EL (cell line): ENCODE results near the gene ITPR1.

Experiments used
- DNase-seq: peaks from one replicate; pipeline ENCODE4 v3.0.0-alpha.2; 2016

The ITPR1 gene

DNA sequence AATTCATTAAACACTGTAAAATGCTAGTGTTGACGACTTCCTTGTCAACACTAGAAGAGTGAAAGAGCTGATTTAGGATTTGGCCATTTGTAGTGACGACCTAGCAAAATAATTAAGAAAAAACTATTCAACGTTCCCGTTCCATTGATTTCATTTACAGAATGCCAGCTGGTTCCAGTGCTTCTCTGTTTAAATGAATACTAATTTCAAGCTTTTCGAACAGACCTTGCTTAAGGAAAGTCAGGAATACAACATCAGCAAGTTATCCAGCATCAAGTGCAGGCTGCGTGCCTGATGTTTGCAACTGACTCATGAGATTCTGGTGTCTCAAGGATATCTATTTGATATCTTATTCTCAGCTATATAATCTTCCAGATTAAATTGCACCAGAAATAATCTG, 387.7 kb downstream of the ITPR1 start:
- no peak for DNase-seq

DNA sequence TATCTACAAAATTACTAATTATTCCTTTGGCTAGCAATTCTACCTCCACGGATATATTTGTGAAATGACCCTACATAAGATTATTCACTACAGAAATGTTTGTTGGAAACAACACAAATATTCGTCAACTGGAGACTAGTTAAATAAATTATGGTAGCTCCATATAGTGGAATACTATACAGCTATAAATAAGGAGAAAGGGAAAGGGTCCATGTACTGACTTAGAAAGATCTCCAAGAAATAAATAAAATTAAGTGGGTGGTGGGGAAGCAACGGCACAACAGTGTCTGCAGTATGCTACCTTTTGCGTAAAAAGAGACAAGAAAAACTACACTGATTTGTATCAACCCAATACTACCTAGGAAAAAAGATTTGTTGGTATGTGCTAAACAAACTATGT, 389.4 kb downstream of the ITPR1 start:
- DNase-seq: no peak

DNA sequence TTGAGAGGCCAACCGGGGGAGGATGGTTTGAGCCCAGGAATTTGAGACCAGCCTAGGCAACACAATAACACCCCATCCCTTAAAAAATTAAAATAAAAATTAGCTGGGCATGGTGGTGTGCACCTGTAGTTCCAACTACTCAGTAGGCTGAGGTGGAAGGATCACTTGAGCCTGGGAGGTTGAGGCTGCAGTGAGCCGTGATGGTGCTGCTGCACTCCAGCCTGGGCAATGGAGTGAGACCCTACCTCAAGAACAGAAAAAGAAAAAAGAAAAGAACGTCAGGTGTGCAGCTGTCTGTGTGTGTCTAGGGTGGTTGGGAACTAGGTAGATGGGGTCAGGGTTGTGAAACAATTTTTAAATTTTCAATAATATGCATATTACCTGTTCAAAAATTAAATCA, 389.9 kb downstream of the ITPR1 start:
- no peak for DNase-seq

DNA sequence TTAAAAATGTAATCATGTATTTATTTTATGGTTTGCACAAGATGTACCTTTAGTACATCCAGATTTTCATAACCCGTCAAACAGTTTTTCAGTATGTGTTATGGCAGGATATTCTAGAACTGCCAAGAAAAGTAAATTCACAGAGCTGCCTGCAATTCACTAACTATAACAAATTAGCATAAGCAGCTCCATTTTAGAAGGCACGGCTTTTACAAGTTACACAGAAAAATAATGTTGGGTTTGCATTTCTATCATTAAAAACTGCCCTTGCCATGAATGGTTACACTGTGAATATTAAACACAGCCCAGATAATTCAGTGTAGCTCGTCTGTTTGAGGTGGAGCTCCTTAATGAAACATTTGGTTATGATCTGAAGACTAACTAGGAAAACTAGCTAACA, 391.7 kb downstream of the ITPR1 start:
- DNase-seq: no peak

DNA sequence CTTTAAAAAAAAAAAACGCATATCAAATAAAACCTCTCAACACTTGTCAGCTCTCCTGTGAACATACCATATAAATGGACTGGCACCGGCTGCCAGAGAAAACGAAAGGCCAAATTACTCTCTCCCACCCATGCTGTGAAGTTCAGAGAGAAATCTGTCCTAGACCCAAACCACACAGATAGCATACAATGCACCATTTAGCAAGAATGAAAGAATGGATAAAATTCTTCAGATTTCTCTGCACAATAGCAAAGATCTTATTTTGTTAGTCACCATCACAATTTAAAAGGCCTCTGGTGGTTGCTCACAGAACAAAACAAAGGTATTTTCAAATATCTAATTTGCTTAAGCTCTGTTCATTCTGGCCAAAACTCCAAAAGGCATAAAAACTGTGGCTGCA, 392.2 kb downstream of the ITPR1 start:
- no peak for DNase-seq

DNA sequence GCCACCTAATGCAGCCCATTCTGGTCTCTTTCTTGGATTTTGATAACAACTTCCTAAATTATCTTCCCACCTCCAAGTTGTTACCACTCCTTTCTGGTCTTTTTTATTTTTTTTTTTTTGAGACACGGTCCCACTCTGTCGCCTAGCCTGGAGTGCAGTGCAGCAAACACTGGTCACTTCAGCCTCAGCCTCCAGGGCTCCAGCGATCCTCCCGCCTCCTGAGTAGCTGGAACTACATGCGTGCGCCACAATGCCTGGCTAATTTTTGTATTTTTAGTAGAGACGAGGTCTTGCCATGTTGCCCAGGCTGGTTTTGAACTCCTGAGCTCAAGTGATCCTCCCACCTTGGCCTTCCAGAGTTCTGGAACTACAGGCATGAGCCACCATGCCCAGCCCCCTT, 393.3 kb downstream of the ITPR1 start:
- no peak for DNase-seq

DNA sequence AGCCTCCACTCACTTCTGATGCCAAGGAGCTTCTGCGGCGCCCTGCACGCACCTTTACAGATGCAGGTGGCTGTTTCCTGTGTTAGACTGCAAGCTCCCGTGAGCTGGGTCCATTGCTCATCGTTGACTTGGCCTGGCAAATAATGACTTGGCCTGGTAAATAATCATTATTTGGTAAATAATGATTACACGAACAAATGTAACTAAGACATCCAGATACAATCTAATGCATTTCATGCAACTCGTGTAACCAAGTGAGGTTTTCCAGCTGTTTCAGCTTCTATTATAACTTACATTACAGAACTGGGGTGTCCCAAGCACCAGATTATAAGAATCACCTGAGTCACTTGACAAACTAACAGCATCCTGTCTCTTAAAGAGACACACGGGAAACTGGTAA, 394.0 kb downstream of the ITPR1 start:
- no peak for DNase-seq

DNA sequence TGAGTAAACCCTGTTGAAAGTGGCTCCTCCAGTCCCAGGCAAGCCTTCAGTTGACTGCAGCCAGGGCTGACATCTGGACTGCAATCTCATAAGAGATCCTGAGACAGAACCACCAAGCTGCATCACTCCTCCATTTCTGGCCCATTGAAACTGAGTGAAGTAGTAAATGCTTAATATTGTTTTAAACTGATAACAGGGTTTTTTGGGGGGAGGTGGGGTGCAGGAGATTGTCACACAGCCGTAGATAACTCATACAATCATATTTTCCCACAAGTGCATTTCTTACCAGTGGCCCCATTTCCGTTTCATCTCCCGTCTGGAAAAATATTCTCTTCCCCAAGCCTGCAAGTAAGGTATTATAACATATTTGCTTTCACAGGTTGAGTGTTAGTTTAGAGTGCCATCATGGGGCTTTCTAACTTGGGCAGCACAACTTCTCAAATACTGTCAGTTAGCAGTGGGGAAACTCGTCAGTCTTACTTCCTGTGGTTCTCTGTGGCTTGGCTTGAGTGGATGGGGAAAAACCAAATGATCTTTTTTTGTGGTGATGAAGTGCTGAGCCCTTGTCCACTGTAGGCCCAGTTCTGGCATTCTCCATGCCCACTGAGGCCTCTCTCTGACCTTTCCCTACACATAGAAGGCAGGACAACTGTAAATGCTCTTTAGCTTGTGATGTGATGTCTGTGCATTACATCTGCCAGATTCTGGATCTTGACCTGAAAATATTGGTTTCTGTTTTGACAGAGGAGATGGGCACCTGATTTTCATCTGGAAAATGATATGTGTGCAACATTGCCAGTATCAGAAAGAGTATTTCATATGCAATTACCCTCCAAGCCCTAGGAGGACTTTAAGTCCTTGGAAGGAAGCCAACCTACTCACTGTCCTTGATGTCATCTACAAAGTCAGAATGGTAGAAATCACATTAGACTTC, 396.0 kb downstream of the ITPR1 start:
- DNase-seq: no peak

DNA sequence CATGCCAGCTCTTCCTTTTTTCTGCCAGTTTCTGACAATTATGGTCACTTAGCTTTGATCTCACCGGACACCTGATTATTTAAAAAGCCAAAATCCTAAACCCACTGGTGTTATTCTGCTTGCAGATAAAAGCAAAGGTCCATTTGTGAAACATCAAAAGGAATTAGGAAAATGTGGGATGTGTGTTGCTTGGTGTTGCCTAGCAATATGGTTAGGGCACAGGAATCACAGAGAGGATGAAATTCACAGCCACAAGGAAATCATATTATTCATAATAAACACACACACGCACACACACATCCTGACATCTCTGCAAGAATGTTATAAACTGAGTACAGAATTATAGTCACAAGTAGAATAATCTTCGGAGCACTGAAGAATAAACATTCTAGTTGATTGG, 396.7 kb downstream of the ITPR1 start:
- DNase-seq: no peak

DNA sequence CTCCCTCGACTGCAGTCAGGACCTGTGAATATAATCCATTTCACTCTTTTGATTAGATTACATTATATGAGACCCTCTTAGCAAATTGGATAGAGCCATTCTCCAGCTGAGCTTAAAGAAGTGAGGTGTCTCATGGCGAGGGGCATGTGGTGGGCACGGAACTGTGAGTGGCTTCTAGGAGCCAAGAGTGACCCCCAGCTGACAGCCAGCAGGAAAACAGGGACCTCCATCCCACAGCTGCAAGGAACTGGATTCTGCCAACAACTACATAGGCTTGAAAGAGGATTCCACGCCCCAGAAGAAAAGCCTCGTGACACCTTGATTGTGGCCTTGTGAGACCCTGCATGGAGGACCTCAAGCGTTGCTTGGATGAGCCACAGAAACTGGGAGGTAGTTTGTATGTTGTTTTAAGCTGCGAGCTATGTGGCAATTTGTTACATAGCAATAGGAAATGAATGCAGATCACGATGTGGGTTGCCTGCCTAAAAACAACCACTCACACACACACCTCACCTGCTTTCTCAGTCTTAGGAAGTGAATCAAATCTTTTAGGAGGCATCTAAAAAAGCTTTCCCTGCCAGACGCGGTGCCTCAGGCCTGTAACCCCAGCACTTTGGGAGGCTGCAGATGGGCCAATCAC, 401.9 kb downstream of the ITPR1 start:
- no peak for DNase-seq

DNA sequence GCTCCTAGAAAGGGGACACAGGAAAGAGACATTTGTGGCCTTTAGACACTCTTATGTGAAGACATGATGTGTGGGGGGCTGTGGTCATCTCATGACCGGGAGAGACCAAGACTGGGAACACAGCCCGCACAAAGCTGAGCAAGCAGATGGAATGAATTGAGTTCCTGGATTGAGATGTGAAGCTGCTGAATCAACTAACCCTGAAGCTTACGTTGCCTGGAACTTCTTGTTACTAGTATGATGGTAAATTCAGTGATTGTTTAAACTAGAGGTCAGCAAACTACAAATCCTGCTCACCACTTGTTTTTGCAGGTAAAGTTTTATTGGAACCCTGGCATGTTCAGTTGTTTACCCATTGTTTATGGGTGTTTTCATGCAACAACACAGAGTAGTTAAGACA, 402.7 kb downstream of the ITPR1 start:
- DNase-seq: no peak
